Common myeloid progenitor, CD34-positive (primary cell): ENCODE results near the gene ABHD12B.

Source experiments
- CTCF ChIA-PET: fragments of 350-600 bp; sonication (Branson Sonifier 250); formaldehyde crosslinking; loops from one replicate; lab custom pipeline; 2021; ENCODE audit warnings: antibody characterized with exemption; lab: Charles Lee
- POLR2A ChIA-PET: fragments of 350-600 bp; sonication (Branson Sonifier 250); formaldehyde crosslinking; loops from one replicate; lab custom pipeline; 2021; ENCODE audit warnings: antibody characterized with exemption; lab: Charles Lee
- DNase-seq, 3 donors: peaks; one replicate each; pipeline versions ENCODE4 v3.0.0 to v3.0.0-alpha.2; 2013
- H3K27ac ChIP-seq, 2 experiments: 1 replicate in 1 of 2; 2 replicates in 1 of 2; pipeline ENCODE4 v1.7.0; 2013; ENCODE audit warnings: inconsistent platforms in 2 of 2, low read length in 2 of 2, mild to moderate bottlenecking in 2 of 2, low read depth in 1 of 2, moderate library complexity in 1 of 2; ENCODE audit not compliant: severe bottlenecking in 2 of 2, insufficient read depth in 1 of 2, poor library complexity in 1 of 2
- H3K27me3 ChIP-seq, 5 experiments: replicated peaks in 2 of 5; 1 replicate in 3 of 5; 2 replicates in 2 of 5; pipeline versions ENCODE4 v1.6.1 to v1.7.0; 2013; ENCODE audit warnings: low read length in 4 of 5, mild to moderate bottlenecking in 2 of 5, moderate library complexity in 2 of 5, inconsistent platforms in 1 of 5; ENCODE audit not compliant: insufficient read depth in 5 of 5, control insufficient read depth in 4 of 5
- H3K36me3 ChIP-seq, 4 experiments: 1 replicate in 2 of 4; 2 replicates in 2 of 4; pipeline versions ENCODE4 v1.6.1 to v1.7.0; 2013; ENCODE audit warnings: low read length in 3 of 4, control low read depth in 1 of 4, mild to moderate bottlenecking in 1 of 4; ENCODE audit not compliant: control insufficient read depth in 4 of 4, insufficient read depth in 4 of 4
- H3K4me1 ChIP-seq, 4 experiments: 1 replicate in 3 of 4; 2 replicates in 1 of 4; pipeline versions ENCODE4 v1.6.1 to v1.7.1; 2013; ENCODE audit warnings: low read length in 3 of 4, mild to moderate bottlenecking in 3 of 4, control low read depth in 1 of 4, inconsistent platforms in 1 of 4, moderate library complexity in 1 of 4; ENCODE audit not compliant: control insufficient read depth in 4 of 4, insufficient read depth in 4 of 4; ENCODE audit errors: control extremely low read depth in 1 of 4
- H3K4me3 ChIP-seq, 7 experiments: 1 replicate in 4 of 7; 2 replicates in 3 of 7; pipeline versions ENCODE4 v1.5.1 to v1.7.0; 2013; ENCODE audit warnings: mild to moderate bottlenecking in 7 of 7, low read length in 6 of 7, moderate library complexity in 6 of 7, inconsistent platforms in 2 of 7, low read depth in 2 of 7, control low read depth in 1 of 7; ENCODE audit not compliant: insufficient read depth in 4 of 7, control insufficient read depth in 1 of 7; ENCODE audit errors: extremely low read depth in 1 of 7
- H3K9me3 ChIP-seq, 5 experiments: 1 replicate in 4 of 5; 2 replicates in 1 of 5; pipeline versions ENCODE4 v1.6.1 to v1.7.1; 2013; ENCODE audit warnings: low read length in 4 of 5, mild to moderate bottlenecking in 2 of 5, inconsistent platforms in 1 of 5, low read depth in 1 of 5, moderate library complexity in 1 of 5; ENCODE audit not compliant: control insufficient read depth in 4 of 5, insufficient read depth in 2 of 5; ENCODE audit errors: control extremely low read depth in 1 of 5
- WGBS: methylation state at CpG from one replicate; pipeline ENCODE4 v1.1.5; 2013; ENCODE audit not compliant: insufficient coverage; 5-methylcytosine and 5-hydroxymethylcytosine counted together

ABHD12B gene

GRCh38 chr14:50897658-50898175 lies 25.9 kb downstream of the ABHD12B start:
- ChIA-PET CTCF (no interaction called here), POLR2A (no interaction called here)
- Histone ChIP-seq H3K27ac (no peak overlapping the region), H3K4me1 (no peaks in the 10 kb centered on the region), H3K4me3 (no peak overlapping the region), H3K9me3 (no peaks in the 10 kb centered on the region), H3K36me3 (peaks cover 6 to 17% (median 10%) of the 10 kb centered on the region in 4 experiments), H3K27me3 (no peaks in the 10 kb centered on the region)
- no peak for DNase-seq
- WGBS, result 100% methylated on average over 2 of the region's 6 CpGs

- no peak for DNase-seq
- H3K27ac ChIP-seq, result no peak overlapping the region
- no peaks in the 10 kb centered on the region for H3K27me3 ChIP-seq
- ChIA-PET CTCF (no interaction called here), POLR2A (no interaction called here)
- no CpG with 5 or more reads among the region's 3 CpGs for WGBS
- H3K9me3 ChIP-seq, result peaks cover 0 to 7% (median 0%) of the 10 kb centered on the region in 5 experiments
- H3K36me3 ChIP-seq, result peaks cover 16 to 46% (median 33%) of the 10 kb centered on the region in 4 experiments
- H3K4me3 ChIP-seq, result no peak overlapping the region
- no peaks in the 10 kb centered on the region for H3K4me1 ChIP-seq
These were observed 29.5 kb downstream of the ABHD12B start for GRCh38 chr14:50901361-50901760.

GRCh38 chr14:50904719-50905118 lies 32.9 kb downstream of the ABHD12B start:
- H3K27me3 ChIP-seq, result no peaks in the 10 kb centered on the region
- ChIA-PET POLR2A (no interaction called here), CTCF (interaction anchor here (1.1 kb wide), 1 partner anchor 12 kb away, joined by 3 read pairs; no protein-coding TSS in a partner anchor)
- DNase-seq, result no peak
- no peak overlapping the region for H3K4me3 ChIP-seq
- H3K36me3 ChIP-seq, result peaks cover 15 to 71% (median 56%) of the 10 kb centered on the region in 4 experiments
- H3K27ac ChIP-seq, result no peak overlapping the region
- no peaks in the 10 kb centered on the region for H3K4me1 ChIP-seq
- peaks cover 0 to 7% (median 0%) of the 10 kb centered on the region in 5 experiments for H3K9me3 ChIP-seq

- Histone ChIP-seq H3K4me3 (no peak overlapping the region), H3K9me3 (peaks cover 0 to 7% (median 0%) of the 10 kb centered on the region in 5 experiments), H3K36me3 (peaks cover 19 to 83% (median 69%) of the 10 kb centered on the region in 4 experiments), H3K27ac (no peak overlapping the region), H3K27me3 (no peaks in the 10 kb centered on the region), H3K4me1 (no peaks in the 10 kb centered on the region)
- ChIA-PET POLR2A (no interaction called here), CTCF (interaction anchor here (1.3 to 1.4 kb wide), 2 partner anchors 10 to 18 kb away, joined by 3 read pairs; no protein-coding TSS in a partner anchor)
- DNase-seq, result no peak
- 100% methylated on average over 5 of the region's 5 CpGs for WGBS
These were observed 34.6 kb downstream of the ABHD12B start for GRCh38 chr14:50906326-50907065.

- H3K4me1 ChIP-seq, result no peaks in the 10 kb centered on the region
- H3K27ac ChIP-seq, result no peak overlapping the region
- POLR2A ChIA-PET, result interaction anchor here (0.6 kb wide), 1 partner anchor 13 kb away, joined by 3 read pairs; no protein-coding TSS in a partner anchor
- no peak for DNase-seq
- H3K36me3 ChIP-seq, result peaks cover 11 to 84% (median 65%) of the 10 kb centered on the region in 4 experiments
- no peaks in the 10 kb centered on the region for H3K27me3 ChIP-seq
- H3K4me3 ChIP-seq, result no peak overlapping the region
- peaks cover 0 to 2% (median 0%) of the 10 kb centered on the region in 5 experiments for H3K9me3 ChIP-seq
- CTCF ChIA-PET, result no interaction called here
- WGBS, result 100% methylated on average over 3 of the region's 5 CpGs
These were observed 38.9 kb downstream of the ABHD12B start for GRCh38 chr14:50910495-50911420.

GRCh38 chr14:50917449-50917848 lies 45.6 kb downstream of the ABHD12B start:
- Histone ChIP-seq H3K9me3 (no peaks in the 10 kb centered on the region), H3K27me3 (no peaks in the 10 kb centered on the region), H3K4me1 (no peaks in the 10 kb centered on the region), H3K36me3 (peaks cover 16 to 74% (median 61%) of the 10 kb centered on the region in 4 experiments), H3K27ac (no peak overlapping the region), H3K4me3 (no peak overlapping the region)
- POLR2A ChIA-PET, result no interaction called here
- WGBS, result 94% methylated on average over 6 of the region's 6 CpGs
- CTCF ChIA-PET, result no interaction called here
- no peak for DNase-seq
